Kidney epithelial cell (primary cell): ENCODE results near the gene ADGRD2. TPM values are rescaled to one million over a fixed set of nuclear protein-coding genes. Genes with fewer than 3 reads are reported as not detected.

Experiments
- DNase-seq: peaks from one replicate; pipeline ENCODE4 v3.0.0-alpha.2; 2010; ENCODE audit warnings: low read depth
- H3K27me3 ChIP-seq: 2 replicates; pipeline ENCODE4 v1.6.0; 2011; ENCODE audit warnings: low read length; ENCODE audit not compliant: control insufficient read depth, insufficient read depth
- H3K36me3 ChIP-seq: 2 replicates; pipeline ENCODE4 v1.5.1; 2011; ENCODE audit warnings: low read length; ENCODE audit not compliant: control insufficient read depth, insufficient read depth
- H3K4me3 ChIP-seq: 2 replicates; pipeline ENCODE4 v1.5.1; 2011; ENCODE audit warnings: low read depth, mild to moderate bottlenecking, control low read depth, low read length
- CTCF ChIP-seq: IDR thresholded peaks from 2 replicates; pipeline ENCODE4 v1.5.1; 2011; ENCODE audit warnings: mild to moderate bottlenecking, moderate library complexity, low read length, control low read depth, inconsistent platforms; ENCODE audit not compliant: insufficient read depth, poor library complexity, severe bottlenecking
- total RNA-seq: library from RNA; depleted of rRNA; stranded (reverse); fragments of >200 nt; gene quantifications from 2 replicates; pipeline ENCODE4 v1.2.3, GENCODE V29; 2015

ADGRD2 gene
- total RNA-seq, 1 donor from 2014 or later = not detected

GRCh38 chr9:124493218-124493617 is 43.0 kb downstream of the ADGRD2 start:
- H3K27me3 ChIP-seq = peaks cover 88% of the 10 kb centered on the region
- no peaks in the 10 kb centered on the region for H3K36me3 ChIP-seq
- no peak overlapping the region for H3K4me3 ChIP-seq
- no peak for DNase-seq
- TF ChIP-seq CTCF = no peak

- Histone ChIP-seq H3K36me3 (no peaks in the 10 kb centered on the region), H3K4me3 (no peak overlapping the region), H3K27me3 (peaks cover 87% of the 10 kb centered on the region)
- DNase-seq = no peak
- TF ChIP-seq CTCF = no peak
Measured at GRCh38 chr9:124493794-124494479, 43.7 kb downstream of the ADGRD2 start.

- DNase-seq = no peak
- Histone ChIP-seq H3K36me3 (no peaks in the 10 kb centered on the region), H3K27me3 (peaks cover 85% of the 10 kb centered on the region), H3K4me3 (no peak overlapping the region)
- TF ChIP-seq CTCF = no peak
Measured at GRCh38 chr9:124495126-124496074, 45.1 kb downstream of the ADGRD2 start.

GRCh38 chr9:124496075-124496449 is 45.8 kb downstream of the ADGRD2 start:
- DNase-seq = no peak
- Histone ChIP-seq H3K4me3 (no peak overlapping the region), H3K36me3 (no peaks in the 10 kb centered on the region), H3K27me3 (peaks cover 89% of the 10 kb centered on the region)
- TF ChIP-seq CTCF = no peak

GRCh38 chr9:124496463-124496862 is 46.2 kb downstream of the ADGRD2 start:
- Histone ChIP-seq H3K27me3 (peaks cover 90% of the 10 kb centered on the region), H3K4me3 (no peak overlapping the region), H3K36me3 (no peaks in the 10 kb centered on the region)
- no peak for DNase-seq
- no peak for TF ChIP-seq CTCF

- no peak for DNase-seq
Measured at GRCh38 chr9:124497441-124497840, 47.2 kb downstream of the ADGRD2 start.

More at GRCh38 chr9:124497441-124497840, 47.2 kb downstream of the ADGRD2 start:
- Histone ChIP-seq H3K27me3 (peaks cover 91% of the 10 kb centered on the region), H3K4me3 (no peak overlapping the region), H3K36me3 (no peaks in the 10 kb centered on the region)
- no peak for TF ChIP-seq CTCF
